Glutamatergic neuron (in vitro differentiated cells): ENCODE measurements around the gene EMILIN2. TPM values are rescaled to one million over a fixed set of nuclear protein-coding genes. Genes with fewer than 3 reads are reported as not detected.

Experiments
- DNase-seq: peaks from one replicate; pipeline ENCODE4 v3.0.0; 2022
- H3K27ac Mint-ChIP-seq: one replicate; pipeline ENCODE4 v1.8.0; 2020; ENCODE audit warnings: mild to moderate bottlenecking, mixed read lengths, inconsistent platforms; ENCODE audit not compliant: unreplicated experiment
- H3K27me3 Mint-ChIP-seq: one replicate; pipeline ENCODE4 v1.8.0; 2020; ENCODE audit warnings: mild to moderate bottlenecking, moderate library complexity, mixed read lengths, inconsistent platforms; ENCODE audit not compliant: unreplicated experiment
- H3K36me3 Mint-ChIP-seq: one replicate; pipeline ENCODE4 v1.8.0; 2020; ENCODE audit warnings: mild to moderate bottlenecking, mixed read lengths, inconsistent platforms; ENCODE audit not compliant: unreplicated experiment
- H3K4me1 Mint-ChIP-seq: one replicate; pipeline ENCODE4 v1.8.0; 2020; ENCODE audit warnings: mild to moderate bottlenecking, low read depth, mixed read lengths, inconsistent platforms; ENCODE audit not compliant: unreplicated experiment
- H3K4me3 Mint-ChIP-seq: one replicate; pipeline ENCODE4 v1.8.0; 2020; ENCODE audit warnings: mild to moderate bottlenecking, mixed read lengths, inconsistent platforms; ENCODE audit not compliant: unreplicated experiment
- H3K9me3 Mint-ChIP-seq: one replicate; pipeline ENCODE4 v1.8.0; 2020; ENCODE audit warnings: mild to moderate bottlenecking, moderate library complexity, mixed read lengths, inconsistent platforms; ENCODE audit not compliant: unreplicated experiment
- total RNA-seq: library from RNA; stranded (reverse); fragmentation: NEBNext Ultra II Directional; extraction: Animal tissue kit (Norgen Biotek cat#: 25700); gene quantifications from one replicate; pipeline ENCODE4 v1.2.1, GENCODE V29; 2021; ENCODE audit not compliant: unreplicated experiment
- TF ChIP-seq, protein P1 (sequence below): fragments of 200-600 bp; sonication (generic); IDR thresholded peaks from one replicate; pipeline ENCODE4 v1.5.0; 2021; ENCODE audit not compliant: partially characterized antibody, unreplicated experiment

The EMILIN2 gene
- total RNA-seq, 1 donor from 2014 or later = 4.1 TPM

DNA sequence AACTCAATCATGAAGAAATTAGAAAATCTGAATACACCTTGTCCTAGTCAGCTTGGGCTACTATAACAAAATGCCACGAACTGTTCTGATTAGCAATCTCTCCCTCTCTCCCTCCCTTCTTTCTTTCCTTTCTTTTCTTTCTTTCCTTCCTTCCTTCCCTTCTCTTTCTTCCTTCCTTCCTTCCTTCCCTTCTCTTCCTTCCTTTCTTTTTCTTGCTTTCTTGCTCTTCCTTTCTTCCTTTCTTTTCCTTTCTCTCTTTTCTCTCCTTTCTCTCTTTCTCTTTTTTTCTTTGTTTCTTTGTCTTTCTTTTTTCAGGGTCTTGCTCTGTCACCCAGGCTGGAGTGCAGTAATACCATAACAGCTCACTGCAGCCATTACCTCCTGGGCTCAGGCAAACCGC, 23.6 kb upstream of the EMILIN2 start:
- Mint-ChIP-seq H3K27me3 (no peaks in the 10 kb centered on the region), H3K27ac (no peak overlapping the region), H3K9me3 (no peaks in the 10 kb centered on the region), H3K4me3 (no peak overlapping the region), H3K4me1 (no peaks in the 10 kb centered on the region), H3K36me3 (no peaks in the 10 kb centered on the region)
- DNase-seq = no peak
- TF ChIP-seq, protein P1, sequence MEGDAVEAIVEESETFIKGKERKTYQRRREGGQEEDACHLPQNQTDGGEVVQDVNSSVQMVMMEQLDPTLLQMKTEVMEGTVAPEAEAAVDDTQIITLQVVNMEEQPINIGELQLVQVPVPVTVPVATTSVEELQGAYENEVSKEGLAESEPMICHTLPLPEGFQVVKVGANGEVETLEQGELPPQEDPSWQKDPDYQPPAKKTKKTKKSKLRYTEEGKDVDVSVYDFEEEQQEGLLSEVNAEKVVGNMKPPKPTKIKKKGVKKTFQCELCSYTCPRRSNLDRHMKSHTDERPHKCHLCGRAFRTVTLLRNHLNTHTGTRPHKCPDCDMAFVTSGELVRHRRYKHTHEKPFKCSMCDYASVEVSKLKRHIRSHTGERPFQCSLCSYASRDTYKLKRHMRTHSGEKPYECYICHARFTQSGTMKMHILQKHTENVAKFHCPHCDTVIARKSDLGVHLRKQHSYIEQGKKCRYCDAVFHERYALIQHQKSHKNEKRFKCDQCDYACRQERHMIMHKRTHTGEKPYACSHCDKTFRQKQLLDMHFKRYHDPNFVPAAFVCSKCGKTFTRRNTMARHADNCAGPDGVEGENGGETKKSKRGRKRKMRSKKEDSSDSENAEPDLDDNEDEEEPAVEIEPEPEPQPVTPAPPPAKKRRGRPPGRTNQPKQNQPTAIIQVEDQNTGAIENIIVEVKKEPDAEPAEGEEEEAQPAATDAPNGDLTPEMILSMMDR = no peak

DNA sequence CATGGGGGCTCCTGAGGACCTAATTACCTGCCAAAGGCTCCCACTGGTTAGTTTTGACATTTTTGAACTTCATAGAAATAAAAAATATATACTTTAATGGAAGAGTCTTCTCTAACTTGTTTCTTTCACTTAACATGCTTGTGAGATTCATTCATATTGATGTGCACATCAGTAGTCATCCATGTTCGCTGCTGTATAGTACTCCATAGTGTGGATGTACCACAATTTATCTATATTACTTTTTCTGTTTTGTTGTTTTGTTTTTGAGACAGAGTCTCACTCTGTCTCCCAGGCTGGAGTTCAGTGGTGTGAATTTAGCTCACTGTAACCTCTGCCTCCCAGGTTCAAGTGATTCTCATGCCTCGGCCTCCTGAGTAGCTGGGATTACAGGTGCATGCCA, 22.8 kb upstream of the EMILIN2 start:
- H3K36me3 Mint-ChIP-seq = no peaks in the 10 kb centered on the region
- H3K27ac Mint-ChIP-seq = no peak overlapping the region
- H3K27me3 Mint-ChIP-seq = no peaks in the 10 kb centered on the region
- TF ChIP-seq, protein P1 = no peak
- no peak overlapping the region for H3K4me3 Mint-ChIP-seq
- DNase-seq = no peak
- H3K9me3 Mint-ChIP-seq = no peaks in the 10 kb centered on the region
- no peaks in the 10 kb centered on the region for H3K4me1 Mint-ChIP-seq

DNA sequence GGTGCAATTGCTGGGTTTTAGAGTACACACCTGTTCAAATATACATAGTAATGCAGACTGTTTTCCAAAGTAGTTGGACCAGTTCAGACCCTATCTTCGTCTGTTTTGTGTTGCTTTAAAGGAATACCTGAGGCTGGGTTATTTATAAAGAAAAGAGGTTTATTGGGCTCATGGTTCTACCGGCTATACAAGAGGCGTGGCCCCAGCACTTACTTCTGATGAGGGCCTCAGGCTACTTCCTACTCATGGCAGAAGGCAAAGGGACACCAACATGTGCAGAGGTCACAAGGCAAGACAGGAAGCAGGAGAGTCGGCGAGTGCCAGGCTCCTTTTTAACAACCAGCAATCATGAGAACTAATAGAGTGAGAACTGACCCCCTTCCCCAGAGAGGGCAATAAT, 21.9 kb upstream of the EMILIN2 start:
- no peak for DNase-seq
- Mint-ChIP-seq H3K27ac (no peak overlapping the region), H3K27me3 (no peaks in the 10 kb centered on the region), H3K4me3 (no peak overlapping the region), H3K36me3 (no peaks in the 10 kb centered on the region), H3K9me3 (no peaks in the 10 kb centered on the region), H3K4me1 (no peaks in the 10 kb centered on the region)
- TF ChIP-seq, protein P1 = no peak

GRCh38 chr18:2825613-2826175, 21.1 kb upstream of the EMILIN2 start:
- Mint-ChIP-seq H3K4me3 (no peak overlapping the region), H3K27ac (no peak overlapping the region), H3K9me3 (no peaks in the 10 kb centered on the region), H3K36me3 (no peaks in the 10 kb centered on the region), H3K27me3 (no peaks in the 10 kb centered on the region), H3K4me1 (no peaks in the 10 kb centered on the region)
- TF ChIP-seq, protein P1 = no peak
- no peak for DNase-seq

DNA sequence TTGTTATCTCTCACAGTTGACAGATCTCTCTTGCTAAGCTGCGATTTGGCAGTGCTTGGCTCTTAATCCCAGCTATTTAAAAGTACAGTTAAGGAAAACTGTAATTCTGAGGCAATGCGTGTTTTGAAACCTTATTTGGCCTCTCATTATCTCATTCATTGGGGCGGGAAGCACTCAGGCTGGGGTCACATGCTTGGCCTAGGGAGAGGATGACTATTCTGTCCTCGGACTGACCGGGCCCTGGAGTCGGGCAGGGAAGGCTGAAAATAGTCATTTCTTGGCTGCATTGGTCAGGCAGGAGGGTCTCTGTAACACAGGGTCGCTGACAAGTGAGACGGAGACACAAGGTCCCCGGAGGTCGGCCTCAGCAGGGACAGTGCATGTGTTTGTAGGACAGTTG, 20.2 kb upstream of the EMILIN2 start:
- H3K27me3 Mint-ChIP-seq = no peaks in the 10 kb centered on the region
- no peak overlapping the region for H3K27ac Mint-ChIP-seq
- DNase-seq = no peak
- TF ChIP-seq, protein P1 = no peak
- no peaks in the 10 kb centered on the region for H3K36me3 Mint-ChIP-seq
- H3K4me3 Mint-ChIP-seq = no peak overlapping the region
- H3K4me1 Mint-ChIP-seq = no peaks in the 10 kb centered on the region
- H3K9me3 Mint-ChIP-seq = no peaks in the 10 kb centered on the region
